ENCODE measurements around the gene OR8K3.

OR8K3 gene

DNA sequence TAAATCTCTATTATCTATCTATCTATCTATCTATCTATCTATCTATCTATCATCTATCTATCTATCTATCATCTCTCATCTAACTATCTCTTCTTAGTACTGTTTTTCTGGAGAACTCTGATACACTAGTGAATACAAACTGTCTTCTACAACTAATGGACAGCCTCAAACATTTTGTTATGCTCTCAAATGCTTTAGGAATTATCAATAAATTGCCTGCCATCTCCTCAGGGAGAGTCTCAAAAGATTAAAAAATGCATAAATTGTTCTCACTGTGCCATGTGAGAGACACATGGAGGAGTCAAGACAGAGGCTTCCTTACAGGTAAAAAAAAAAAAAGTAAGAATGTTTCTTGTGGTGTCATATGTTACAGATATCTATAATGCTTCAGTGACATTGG lies at the start of gene OR8K3:
OR8K3 (plus strand) TSS at position 301 of the 400 bp plus-strand sequence. CDS start 3,163 bp downstream, outside the sequence.
- no peak for DNase-seq (ENCODE audit: low read depth)

DNA sequence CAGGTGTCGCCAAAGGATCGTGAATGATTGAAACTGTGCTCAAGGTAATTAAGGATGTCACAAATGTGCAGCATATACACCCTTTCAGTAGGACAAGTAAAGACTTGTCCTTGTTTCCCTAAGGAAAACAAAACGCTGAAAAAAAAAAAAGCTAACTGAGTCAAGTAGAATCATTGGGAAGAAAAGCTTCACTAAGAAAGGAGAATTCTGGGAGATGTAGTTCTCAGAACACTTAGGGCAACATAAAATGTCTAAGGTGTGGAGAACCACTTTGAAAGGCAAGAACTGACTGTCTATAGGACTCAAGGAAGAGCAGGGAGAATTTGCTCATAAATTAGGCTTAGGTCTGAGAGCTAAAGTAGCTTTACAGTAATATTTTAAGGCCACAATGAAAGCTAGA lies 43.9 kb upstream of the OR8K3 start:
- DNase-seq (ENCODE audit: low read depth), result no peak

DNA sequence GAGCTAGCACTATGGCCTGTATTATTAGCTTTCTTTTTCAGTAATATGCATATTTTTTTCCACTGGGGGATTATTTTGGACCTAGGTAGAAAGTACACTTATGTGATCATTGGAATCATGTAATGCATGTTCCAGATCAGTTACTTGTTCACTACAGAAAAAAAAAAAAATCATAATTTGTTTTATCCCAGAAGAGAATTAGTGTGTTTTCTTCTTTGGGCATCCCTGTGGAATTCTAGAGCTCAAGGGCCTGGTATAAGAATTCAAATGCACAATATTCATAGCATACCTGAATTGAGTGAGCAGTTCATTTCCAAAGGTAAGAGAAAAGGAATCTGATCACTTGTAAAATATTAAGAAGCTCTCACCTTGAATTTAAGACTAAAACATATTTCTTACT lies 41.1 kb upstream of the OR8K3 start, which contains the start of gene OR5T1:
OR5T1 (plus strand) TSS at position 301 of the 400 bp plus-strand sequence. CDS start 1,485 bp downstream, outside the sequence.
- no peak for DNase-seq (ENCODE audit: low read depth)

DNA sequence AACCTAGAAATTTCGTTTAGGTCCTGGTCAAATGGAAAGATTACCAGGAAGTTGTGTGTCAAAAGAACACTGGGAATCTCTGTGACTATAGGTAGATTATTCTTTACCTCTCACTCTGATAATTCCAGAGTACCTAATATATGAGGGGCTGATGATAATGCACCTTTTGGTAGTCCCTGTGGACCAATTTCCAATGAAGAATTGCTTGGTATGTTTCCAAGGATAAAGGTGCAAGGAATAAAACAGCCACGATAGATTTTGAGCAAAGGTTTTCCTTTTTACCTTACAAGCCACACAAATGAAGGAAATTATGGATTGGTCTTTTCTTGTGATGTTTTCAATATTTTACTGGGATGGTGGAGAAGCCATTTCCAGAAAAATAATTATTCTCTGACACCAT lies 22.8 kb upstream of the OR8K3 start, which contains the start of gene OR8H1:
OR8H1 (minus strand) TSS at position 101 of the 400 bp plus-strand sequence. CDS start 1,192 bp downstream, outside the sequence.
- DNase-seq (ENCODE audit: low read depth), result no peak

DNA sequence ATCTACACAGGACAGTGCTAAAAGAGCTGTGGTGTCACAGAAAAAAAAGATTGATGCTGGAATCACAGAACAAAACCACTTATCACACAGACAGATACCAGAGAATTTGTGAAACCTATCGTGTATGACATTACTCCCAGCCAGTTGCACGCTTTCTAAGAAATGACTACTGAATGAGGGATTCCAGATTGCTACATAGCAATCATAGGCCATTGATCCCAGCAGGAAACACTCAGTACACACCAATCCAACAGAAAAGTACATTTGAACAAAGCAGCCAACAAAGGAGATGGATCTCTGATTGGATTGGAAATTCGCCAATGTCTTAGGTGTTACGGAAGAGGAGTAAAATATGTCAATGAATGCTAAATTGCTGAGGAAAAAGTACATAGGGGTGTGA lies 18.0 kb upstream of the OR8K3 start:
- DNase-seq (ENCODE audit: low read depth), result no peak

DNA sequence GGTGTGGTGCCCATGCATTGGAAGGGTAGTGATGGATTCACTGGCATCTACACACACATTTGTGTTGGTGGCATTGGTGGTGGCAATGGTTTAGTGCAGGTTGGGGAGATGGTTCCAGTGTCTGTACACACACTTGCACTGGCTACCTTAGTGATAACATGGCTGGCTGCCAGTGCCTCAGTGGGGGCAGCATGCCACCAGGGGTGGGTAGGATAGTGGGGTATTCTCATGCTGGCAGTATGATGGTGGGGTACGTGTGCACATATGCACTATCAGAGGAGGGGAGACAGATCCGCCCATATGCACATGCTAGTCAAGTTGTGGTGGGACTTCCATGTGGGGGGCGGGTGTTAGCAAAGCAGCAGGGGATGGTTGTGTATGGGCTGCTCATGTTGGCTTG lies 7.1 kb upstream of the OR8K3 start:
- DNase-seq (ENCODE audit: low read depth), result no peak

DNA sequence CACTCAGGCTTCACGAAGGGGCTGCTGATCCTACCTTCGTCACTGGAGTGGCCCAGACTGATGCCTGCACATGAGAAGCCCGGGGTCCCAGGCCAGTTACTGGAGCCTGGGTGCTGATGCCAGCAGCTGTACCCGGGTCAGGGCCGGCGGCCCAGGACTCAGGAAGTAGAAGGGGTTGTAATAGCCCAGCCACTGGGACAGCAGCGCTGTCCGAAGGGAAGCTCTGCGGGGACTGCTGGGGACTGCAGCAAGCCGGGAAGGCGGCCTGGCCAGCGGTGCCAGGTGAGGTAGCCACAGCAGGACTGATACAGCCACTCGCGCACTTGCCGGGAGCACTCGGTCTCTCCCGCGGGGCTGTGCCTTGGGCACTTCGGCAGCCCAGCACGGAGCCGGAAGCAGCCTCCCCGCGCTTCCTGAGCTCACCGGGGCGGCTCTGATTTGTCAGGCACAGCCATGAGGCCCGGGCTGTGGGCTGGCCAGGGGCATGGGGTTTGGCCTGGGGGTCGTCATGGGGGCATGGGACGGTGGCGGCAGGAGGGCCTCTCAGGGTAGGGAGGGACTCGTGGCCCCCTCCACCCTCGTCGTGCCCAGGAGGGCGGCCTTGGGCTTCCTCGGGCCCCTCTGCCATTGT lies 17.0 kb downstream of the OR8K3 start:
- no peak for DNase-seq (ENCODE audit: low read depth)

DNA sequence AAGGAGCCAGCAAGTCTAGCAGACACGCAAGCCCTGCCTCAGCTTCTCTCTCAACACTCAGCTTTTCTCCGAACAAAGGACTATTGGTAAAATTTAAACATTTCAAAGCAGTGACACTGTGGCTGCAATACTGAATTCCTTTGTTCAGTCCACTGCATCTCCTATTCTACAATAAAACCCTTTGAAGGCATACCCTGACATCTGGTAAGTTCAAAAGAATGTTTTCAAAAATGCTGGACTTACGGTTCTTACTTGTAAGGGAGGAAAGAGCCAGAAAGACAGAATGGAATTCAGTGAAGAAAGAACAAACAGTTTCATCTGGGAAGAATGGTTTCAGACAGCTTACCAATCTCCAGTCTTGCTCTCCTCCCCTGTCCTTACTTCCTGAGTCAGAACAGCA lies 18.2 kb downstream of the OR8K3 start:
- DNase-seq (ENCODE audit: low read depth), result no peak

DNA sequence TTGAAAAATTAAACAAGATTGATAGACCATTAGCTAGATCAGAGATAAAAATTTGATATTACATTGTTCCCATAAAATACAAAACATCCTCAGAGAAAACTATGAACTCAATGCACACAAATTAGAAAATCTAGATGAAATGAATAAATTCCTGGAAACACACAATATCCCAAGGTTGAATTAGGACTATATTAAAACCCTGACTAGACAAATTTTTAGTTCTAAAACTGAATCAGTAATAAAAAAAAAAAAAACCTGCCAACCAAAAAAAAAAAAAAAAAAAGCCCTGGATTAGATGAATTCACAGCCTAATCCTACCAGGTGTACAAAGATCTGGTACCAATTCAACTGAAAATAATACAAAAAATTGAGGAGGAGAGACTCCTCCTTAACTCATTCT lies 25.3 kb downstream of the OR8K3 start:
- DNase-seq (ENCODE audit: low read depth), result no peak

DNA sequence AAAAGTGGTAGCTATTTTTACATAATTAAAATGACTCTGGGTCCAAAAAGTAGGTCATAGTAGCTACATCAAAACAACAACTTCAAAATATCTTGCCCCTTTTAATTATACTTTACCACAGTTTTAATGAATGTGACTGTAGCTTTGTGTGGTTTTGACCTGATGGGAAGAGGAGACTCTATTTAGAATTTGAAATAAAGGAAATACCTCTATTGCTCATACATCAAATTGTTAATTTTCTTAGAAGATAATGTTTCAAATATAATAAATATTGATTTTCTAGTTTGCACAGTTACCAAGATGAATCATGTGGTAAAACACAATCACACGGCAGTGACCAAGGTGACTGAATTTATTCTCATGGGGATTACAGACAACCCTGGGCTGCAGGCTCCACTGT lies 30.8 kb downstream of the OR8K3 start, which contains the start of gene OR8K1:
OR8K1 (plus strand) TSS at position 301 of the 400 bp plus-strand sequence; CDS start at position 301, 0 bp downstream.
- no peak for DNase-seq (ENCODE audit: low read depth)

DNA sequence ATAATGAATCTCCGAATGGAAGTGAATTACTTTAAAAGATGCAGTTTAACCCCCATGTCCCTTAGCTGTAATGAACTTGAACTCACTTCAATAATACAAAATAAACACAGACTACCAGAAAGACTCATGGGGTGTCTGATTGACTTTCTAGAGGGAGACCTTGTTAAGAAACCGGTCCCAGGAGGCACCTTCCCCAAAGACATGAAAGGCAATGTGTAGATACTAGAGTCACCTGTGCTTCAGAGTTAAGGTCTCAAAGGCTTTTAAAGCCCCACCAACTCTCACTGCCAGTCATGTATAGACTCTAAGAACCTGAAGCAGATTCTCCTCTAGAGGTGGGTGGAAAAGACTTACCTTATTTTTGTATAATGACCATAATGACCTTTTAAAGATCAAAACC lies 39.0 kb downstream of the OR8K3 start, which contains the start of gene OR8J1:
OR8J1 (plus strand) TSS at position 301 of the 400 bp plus-strand sequence. CDS start 5,956 bp downstream, outside the sequence.
- DNase-seq (ENCODE audit: low read depth), result no peak

All from iris pigment epithelial cell (primary cell).